Fibroblast of pulmonary artery (primary cell): ENCODE measurements around the gene STX8.

Source experiments
- DNase-seq: peaks from one replicate; pipeline ENCODE4 v3.0.0-alpha.2; 2010; ENCODE audit warnings: low read depth
- H3K4me3 ChIP-seq: replicated peaks from 2 replicates; pipeline ENCODE4 v1.5.1; 2011; ENCODE audit warnings: low read depth, mild to moderate bottlenecking, control low read depth, low read length, moderate library complexity
- TF ChIP-seq, protein P1 (sequence below): IDR thresholded peaks from 2 replicates; pipeline ENCODE4 v1.5.1; 2011; ENCODE audit warnings: mild to moderate bottlenecking, control low read depth, low read length, inconsistent platforms; ENCODE audit errors: missing control alignments

The STX8 gene

DNA sequence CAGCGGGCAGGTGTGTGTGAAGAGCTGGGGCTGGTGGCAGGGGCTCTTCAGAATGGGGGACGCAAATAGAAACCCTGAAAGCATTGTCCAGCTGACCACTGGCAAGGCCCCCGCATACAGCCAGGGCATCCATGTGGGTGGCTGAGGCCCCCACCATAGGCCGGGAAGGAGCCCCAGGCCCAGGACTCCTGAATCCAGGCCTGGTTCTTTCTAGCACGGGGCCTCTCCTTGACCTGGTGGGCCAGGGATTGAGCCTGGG, 353.8 kb downstream of the STX8 start:
- no peak for DNase-seq
- H3K4me3 ChIP-seq, result no peak overlapping the region
- TF ChIP-seq, protein P1, sequence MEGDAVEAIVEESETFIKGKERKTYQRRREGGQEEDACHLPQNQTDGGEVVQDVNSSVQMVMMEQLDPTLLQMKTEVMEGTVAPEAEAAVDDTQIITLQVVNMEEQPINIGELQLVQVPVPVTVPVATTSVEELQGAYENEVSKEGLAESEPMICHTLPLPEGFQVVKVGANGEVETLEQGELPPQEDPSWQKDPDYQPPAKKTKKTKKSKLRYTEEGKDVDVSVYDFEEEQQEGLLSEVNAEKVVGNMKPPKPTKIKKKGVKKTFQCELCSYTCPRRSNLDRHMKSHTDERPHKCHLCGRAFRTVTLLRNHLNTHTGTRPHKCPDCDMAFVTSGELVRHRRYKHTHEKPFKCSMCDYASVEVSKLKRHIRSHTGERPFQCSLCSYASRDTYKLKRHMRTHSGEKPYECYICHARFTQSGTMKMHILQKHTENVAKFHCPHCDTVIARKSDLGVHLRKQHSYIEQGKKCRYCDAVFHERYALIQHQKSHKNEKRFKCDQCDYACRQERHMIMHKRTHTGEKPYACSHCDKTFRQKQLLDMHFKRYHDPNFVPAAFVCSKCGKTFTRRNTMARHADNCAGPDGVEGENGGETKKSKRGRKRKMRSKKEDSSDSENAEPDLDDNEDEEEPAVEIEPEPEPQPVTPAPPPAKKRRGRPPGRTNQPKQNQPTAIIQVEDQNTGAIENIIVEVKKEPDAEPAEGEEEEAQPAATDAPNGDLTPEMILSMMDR, result no peak

DNA sequence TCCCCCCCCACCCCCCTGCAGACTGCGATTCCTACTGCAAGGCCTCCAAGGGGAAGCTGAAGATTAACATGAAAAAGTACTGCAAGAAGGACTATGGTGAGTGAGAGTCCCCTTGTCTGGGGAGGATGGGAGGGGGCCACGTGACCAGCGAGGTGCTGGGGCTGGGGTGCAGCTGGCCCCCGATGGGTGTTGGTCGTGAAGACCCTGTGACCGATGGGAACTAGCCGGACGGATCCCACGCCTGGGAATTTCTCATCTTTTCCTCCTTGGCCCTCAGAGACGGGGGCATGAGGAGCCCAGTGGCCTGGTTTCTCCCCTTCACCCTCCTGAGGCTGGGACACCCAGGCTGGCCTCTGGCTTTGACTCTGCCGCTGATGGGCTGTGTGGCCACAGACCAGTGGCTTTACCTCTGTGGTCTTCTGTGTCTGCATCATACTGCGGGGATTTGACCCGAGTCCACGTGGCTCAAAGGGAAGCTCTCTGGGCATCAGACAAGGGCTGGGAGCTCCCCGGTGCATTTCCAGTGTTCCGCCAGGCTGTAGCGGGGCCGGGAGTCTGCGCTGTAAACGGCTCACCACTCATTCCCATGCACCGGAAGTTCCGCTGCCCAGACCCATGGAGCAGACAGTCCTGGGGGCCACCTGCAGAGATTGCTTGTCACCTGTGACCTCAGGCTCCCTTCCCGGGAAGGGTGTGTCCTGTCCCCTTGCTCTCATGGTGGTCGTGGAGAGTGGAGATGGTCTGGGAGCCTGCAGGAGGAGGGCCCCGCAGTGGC, 354.3 kb downstream of the STX8 start:
- H3K4me3 ChIP-seq, result no peak overlapping the region
- TF ChIP-seq, protein P1, result no peak
- no peak for DNase-seq

DNA sequence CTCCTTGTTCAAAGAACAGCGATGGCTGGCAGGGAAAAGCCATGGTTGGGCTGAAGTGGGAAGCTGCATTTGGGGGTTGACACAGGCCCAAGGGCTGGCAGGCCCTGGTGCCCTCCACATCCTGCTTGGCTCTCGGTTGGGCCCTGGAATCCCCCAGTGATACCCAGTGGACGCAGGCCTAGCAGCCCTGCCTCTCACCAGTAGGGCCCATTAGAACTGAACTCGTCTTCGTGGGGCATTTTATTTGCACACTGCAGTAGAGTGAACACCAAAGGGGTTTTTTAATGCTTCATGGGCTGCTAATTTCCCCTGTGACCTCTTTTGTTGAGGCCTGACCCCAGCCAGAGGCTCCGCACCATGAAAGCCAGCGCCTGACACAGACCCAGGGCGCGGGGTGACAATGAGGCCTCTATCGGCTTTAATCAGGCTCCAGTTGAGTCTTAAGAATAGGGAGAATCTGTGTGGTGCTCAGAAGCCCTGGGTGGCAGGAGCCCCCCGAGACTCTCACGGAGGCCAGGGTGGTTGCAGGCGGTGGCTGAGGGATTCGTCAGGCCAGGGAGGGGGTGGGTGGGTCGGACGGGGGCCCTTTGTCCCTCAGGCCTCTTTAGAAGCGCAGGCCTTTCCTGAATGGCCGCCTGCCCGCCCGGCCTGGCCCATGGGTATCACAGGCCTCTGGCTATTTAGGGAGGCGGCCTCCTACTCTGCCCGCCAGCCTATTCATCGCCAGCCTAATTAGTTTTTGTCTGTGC, 355.0 kb downstream of the STX8 start:
- no peak for DNase-seq
- no peak overlapping the region for H3K4me3 ChIP-seq
- TF ChIP-seq, protein P1, result no peak

DNA sequence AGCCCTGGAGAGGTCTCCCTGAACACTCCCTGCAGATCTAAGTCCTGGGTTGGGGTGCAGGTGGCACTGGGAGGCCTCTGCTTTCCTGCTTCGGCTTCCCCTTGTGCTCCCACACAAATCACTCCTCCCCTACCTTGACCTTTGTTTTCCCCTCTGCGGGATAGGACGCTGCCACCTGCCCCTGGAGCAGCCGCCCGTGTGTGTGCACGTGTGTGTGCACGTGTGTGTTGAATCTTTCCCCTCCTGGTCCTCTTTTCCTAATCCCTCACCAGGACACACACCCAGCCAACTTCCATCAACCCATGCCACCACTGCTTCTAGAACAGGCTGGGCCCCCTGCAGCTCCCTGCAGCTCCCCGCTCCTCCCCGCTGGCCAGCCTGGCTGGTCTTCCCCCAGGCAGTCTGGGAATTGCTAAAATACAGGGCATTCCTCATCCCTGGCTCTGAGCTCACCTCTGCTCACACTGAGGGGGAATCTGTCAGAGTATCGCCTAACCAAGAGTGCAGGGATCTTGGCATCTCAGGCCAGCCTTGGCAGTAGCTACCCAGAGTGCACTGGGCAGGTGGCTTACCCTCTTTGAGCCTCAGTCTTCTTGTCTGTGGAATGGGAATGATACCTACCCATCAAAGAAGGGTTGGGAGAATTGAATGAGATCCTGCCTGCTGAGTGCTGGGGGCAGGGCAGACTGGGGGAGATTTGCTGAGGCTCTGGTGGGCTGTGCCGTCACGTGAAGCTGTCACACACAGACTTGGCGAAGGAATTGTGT, 355.8 kb downstream of the STX8 start:
- TF ChIP-seq, protein P1, result no peak
- no peak overlapping the region for H3K4me3 ChIP-seq
- no peak for DNase-seq

DNA sequence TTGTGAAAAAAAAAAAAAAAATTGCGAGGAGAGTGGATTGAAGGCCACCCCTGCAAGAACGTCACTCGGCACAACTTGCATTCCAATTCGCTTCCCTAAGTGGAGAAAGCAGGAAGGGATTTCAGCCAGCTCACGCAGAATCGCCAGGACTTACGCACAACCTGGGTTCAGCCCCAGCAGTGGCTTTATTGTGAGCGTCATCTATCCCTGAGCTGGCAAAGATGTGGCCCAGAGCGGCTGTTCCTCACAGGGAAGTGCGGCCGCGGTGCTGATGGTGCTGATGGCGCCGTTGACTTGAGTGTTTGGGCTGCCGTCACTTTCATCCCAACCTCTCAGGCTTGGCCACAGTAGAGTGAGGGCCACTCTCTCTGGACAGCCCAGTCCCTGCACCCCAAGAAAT, 356.7 kb downstream of the STX8 start:
- peak; percentile 24 for DNase-seq
- TF ChIP-seq, protein P1, result no peak
- no peak overlapping the region for H3K4me3 ChIP-seq

DNA sequence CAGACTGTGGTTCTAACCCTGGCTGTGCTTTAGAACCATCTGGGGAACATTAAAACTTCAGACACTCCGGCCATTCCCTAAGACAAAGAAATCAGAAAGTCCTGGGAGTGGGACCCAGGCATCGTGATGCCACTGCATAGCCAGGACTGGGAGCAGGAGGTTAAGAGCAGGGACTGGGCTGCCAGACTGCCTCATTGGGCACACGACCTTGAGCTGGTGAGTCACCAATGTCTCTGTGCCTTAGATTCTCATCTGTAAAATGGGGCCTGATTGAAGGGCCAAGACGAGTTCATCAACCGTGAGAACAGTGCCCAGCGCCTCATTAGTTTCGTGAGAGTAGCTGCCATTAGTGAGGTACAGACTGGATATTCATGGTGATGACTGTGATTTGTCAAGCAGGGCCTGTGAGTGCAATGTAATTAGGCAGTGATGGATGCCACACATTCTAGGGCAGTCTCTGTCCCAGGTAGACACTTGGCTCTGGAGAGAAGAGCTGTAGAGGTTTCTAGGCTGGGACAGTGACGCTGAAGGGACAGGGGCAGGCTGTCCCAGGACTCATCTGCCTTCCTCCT, 357.5 kb downstream of the STX8 start:
- TF ChIP-seq, protein P1, result no peak
- no peak overlapping the region for H3K4me3 ChIP-seq
- DNase-seq, result no peak
